ENCODE data around the gene MZF1. TPM values are rescaled to one million over a fixed set of nuclear protein-coding genes. Genes with fewer than 3 reads are reported as not detected.

MZF1 gene
- polyA plus RNA-seq, 1 donor (not counting 4 experiments of a cell fraction or from before 2014, with no cell fraction given), result 7.4 TPM

- no peak overlapping the region for H3K9ac ChIP-seq (ENCODE audit: control insufficient read depth, extremely low read depth, insufficient read depth, low read length)
- FAIRE-seq (no peak), DNase-seq (ENCODE audit: low read depth, low spot score) (no peak)
- no peak overlapping the region for H3K27ac ChIP-seq (ENCODE audit: control insufficient read depth, insufficient read depth, low read length)
- dilution Hi-C loops (cut with MboI; ENCODE audit: extremely low pct_ligation_motif_present, low sequenced_read_pairs), result no loop called here
- no peak overlapping the region for H2AFZ ChIP-seq (ENCODE audit: control insufficient read depth, low read length)
- peaks cover 2% of the 10 kb centered on the region for H3K9me1 ChIP-seq (ENCODE audit: control insufficient read depth, extremely low read depth, insufficient read depth, low read length)
- no peak overlapping the region for H3K4me2 ChIP-seq (ENCODE audit: control insufficient read depth, extremely low read depth, insufficient read depth, low read depth, low read length)
- no peaks in the 10 kb centered on the region for H3K9me3 ChIP-seq (ENCODE audit: control insufficient read depth, low read depth, low read length)
- H3K36me3 ChIP-seq (ENCODE audit: control insufficient read depth in 2 of 2, extremely low read depth in 1 of 2, insufficient read depth in 2 of 2, low read length in 2 of 2), result peaks cover 8 to 16% of the 10 kb centered on the region in 2 experiments
- H4K20me1 ChIP-seq (ENCODE audit: control insufficient read depth, extremely low read depth, insufficient read depth, low read length), result no peaks in the 10 kb centered on the region
- TF ChIP-seq EZH2 (IDR thresholded peaks at IDR 0.05; ENCODE audit: low read length), result no peak
- TF ChIP-seq, protein P1, sequence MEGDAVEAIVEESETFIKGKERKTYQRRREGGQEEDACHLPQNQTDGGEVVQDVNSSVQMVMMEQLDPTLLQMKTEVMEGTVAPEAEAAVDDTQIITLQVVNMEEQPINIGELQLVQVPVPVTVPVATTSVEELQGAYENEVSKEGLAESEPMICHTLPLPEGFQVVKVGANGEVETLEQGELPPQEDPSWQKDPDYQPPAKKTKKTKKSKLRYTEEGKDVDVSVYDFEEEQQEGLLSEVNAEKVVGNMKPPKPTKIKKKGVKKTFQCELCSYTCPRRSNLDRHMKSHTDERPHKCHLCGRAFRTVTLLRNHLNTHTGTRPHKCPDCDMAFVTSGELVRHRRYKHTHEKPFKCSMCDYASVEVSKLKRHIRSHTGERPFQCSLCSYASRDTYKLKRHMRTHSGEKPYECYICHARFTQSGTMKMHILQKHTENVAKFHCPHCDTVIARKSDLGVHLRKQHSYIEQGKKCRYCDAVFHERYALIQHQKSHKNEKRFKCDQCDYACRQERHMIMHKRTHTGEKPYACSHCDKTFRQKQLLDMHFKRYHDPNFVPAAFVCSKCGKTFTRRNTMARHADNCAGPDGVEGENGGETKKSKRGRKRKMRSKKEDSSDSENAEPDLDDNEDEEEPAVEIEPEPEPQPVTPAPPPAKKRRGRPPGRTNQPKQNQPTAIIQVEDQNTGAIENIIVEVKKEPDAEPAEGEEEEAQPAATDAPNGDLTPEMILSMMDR (optimal IDR thresholded peaks at IDR 0.05 in 1 of 3, IDR thresholded peaks at IDR 0.05 in 1 of 3, conservative IDR thresholded peaks at IDR 0.05 in 1 of 3; ENCODE audit: extremely low read depth in 1 of 3, insufficient read depth in 2 of 3, low read length in 3 of 3), result no peak
- H3K79me2 ChIP-seq (ENCODE audit: control insufficient read depth, insufficient read depth, low read length), result peaks cover 13% of the 10 kb centered on the region
- H3K4me3 ChIP-seq (ENCODE audit: control insufficient read depth in 2 of 3, extremely low read depth in 1 of 3, insufficient read depth in 2 of 3, low read depth in 1 of 3, low read length in 3 of 3), result no peak overlapping the region
- no peaks in the 10 kb centered on the region for H3K27me3 ChIP-seq (ENCODE audit: control insufficient read depth, extremely low read depth, insufficient read depth, low read length)
- peaks cover 3% of the 10 kb centered on the region for H3K4me1 ChIP-seq (ENCODE audit: control insufficient read depth, extremely low read depth, insufficient read depth, low read length)
Measured at GRCh38 chr19:58582985-58583384, 9.8 kb upstream of the MZF1 start.

GRCh38 chr19:58581227-58582141 lies 8.3 kb upstream of the MZF1 start:
- no peak for DNase-seq (ENCODE audit: low read depth, low spot score)
- Histone ChIP-seq H4K20me1 (ENCODE audit: control insufficient read depth, extremely low read depth, insufficient read depth, low read length) (no peaks in the 10 kb centered on the region), H3K4me1 (ENCODE audit: control insufficient read depth, extremely low read depth, insufficient read depth, low read length) (peaks cover 3% of the 10 kb centered on the region), H3K4me3 (ENCODE audit: control insufficient read depth in 2 of 3, extremely low read depth in 1 of 3, insufficient read depth in 2 of 3, low read depth in 1 of 3, low read length in 3 of 3) (no peak overlapping the region), H3K9ac (ENCODE audit: control insufficient read depth, extremely low read depth, insufficient read depth, low read length) (no peak overlapping the region), H3K9me1 (ENCODE audit: control insufficient read depth, extremely low read depth, insufficient read depth, low read length) (peaks cover 2% of the 10 kb centered on the region), H3K36me3 (ENCODE audit: control insufficient read depth in 2 of 2, extremely low read depth in 1 of 2, insufficient read depth in 2 of 2, low read length in 2 of 2) (peaks cover 8 to 16% of the 10 kb centered on the region in 2 experiments), H3K9me3 (ENCODE audit: control insufficient read depth, low read depth, low read length) (no peaks in the 10 kb centered on the region), H2AFZ (ENCODE audit: control insufficient read depth, low read length) (no peak overlapping the region), H3K79me2 (ENCODE audit: control insufficient read depth, insufficient read depth, low read length) (peaks cover 18% of the 10 kb centered on the region), H3K27me3 (ENCODE audit: control insufficient read depth, extremely low read depth, insufficient read depth, low read length) (no peaks in the 10 kb centered on the region), H3K27ac (ENCODE audit: control insufficient read depth, insufficient read depth, low read length) (no peak overlapping the region), H3K4me2 (ENCODE audit: control insufficient read depth, extremely low read depth, insufficient read depth, low read depth, low read length) (no peak overlapping the region)
- no peak for FAIRE-seq
- no peak for TF ChIP-seq EZH2 (IDR thresholded peaks at IDR 0.05; ENCODE audit: low read length)
- TF ChIP-seq, protein P1 (optimal IDR thresholded peaks at IDR 0.05 in 1 of 3, IDR thresholded peaks at IDR 0.05 in 1 of 3, conservative IDR thresholded peaks at IDR 0.05 in 1 of 3; ENCODE audit: extremely low read depth in 1 of 3, insufficient read depth in 2 of 3, low read length in 3 of 3), result peak; percentile 78 to 86 (median 83)
- dilution Hi-C loops (cut with MboI; ENCODE audit: extremely low pct_ligation_motif_present, low sequenced_read_pairs), result no loop called here

All from keratinocyte (primary cell).